HL-60 (cell line): ENCODE measurements around the gene COQ3.
A peak's percentile ranks its signal among the peaks of the same experiment; 100 is the strongest.

Source experiments
- DNase-seq, 2 experiments: peaks; one replicate each; pipeline ENCODE4 v3.0.0-alpha.2; 2010 to 2020; ENCODE audit warnings: low read depth in 1 of 2, low spot score in 1 of 2
- H3K27ac ChIP-seq: fragments of 250-450 bp; sonication (Bioruptor Pico); replicated peaks from 2 replicates; pipeline ENCODE4 v1.5.1; 2020; ENCODE audit warnings: mild to moderate bottlenecking, moderate library complexity
- H3K27me3 ChIP-seq: fragments of 250-450 bp; sonication (Bioruptor Pico); 2 replicates; pipeline ENCODE4 v1.5.1; 2021; ENCODE audit warnings: mild to moderate bottlenecking, moderate library complexity; ENCODE audit not compliant: insufficient read depth, poor library complexity, severe bottlenecking
- H3K4me3 ChIP-seq: replicated peaks from 2 replicates; pipeline ENCODE4 v1.5.1; 2011; ENCODE audit warnings: mild to moderate bottlenecking, control low read depth, low read length; ENCODE audit not compliant: insufficient read depth
- GABPA ChIP-seq: IDR thresholded peaks from 2 replicates; pipeline ENCODE4 v1.6.1; 2012; ENCODE audit warnings: low read depth
- POLR2AphosphoS5 ChIP-seq: IDR thresholded peaks from 2 replicates; pipeline ENCODE4 v1.6.1; 2012; ENCODE audit warnings: low read depth
- REST ChIP-seq: IDR thresholded peaks from 2 replicates; pipeline ENCODE4 v1.6.1; 2012; ENCODE audit warnings: low read depth; ENCODE audit not compliant: insufficient replicate concordance
- SPI1 ChIP-seq: IDR thresholded peaks from 2 replicates; pipeline ENCODE4 v1.6.1; 2012; ENCODE audit warnings: low read depth, mild to moderate bottlenecking, borderline replicate concordance
- TF ChIP-seq, protein P1 (sequence below): IDR thresholded peaks from one replicate; pipeline ENCODE4 v1.5.1; 2011; ENCODE audit warnings: low read length, control low read depth, inconsistent platforms; ENCODE audit not compliant: insufficient read depth

COQ3 gene

DNA sequence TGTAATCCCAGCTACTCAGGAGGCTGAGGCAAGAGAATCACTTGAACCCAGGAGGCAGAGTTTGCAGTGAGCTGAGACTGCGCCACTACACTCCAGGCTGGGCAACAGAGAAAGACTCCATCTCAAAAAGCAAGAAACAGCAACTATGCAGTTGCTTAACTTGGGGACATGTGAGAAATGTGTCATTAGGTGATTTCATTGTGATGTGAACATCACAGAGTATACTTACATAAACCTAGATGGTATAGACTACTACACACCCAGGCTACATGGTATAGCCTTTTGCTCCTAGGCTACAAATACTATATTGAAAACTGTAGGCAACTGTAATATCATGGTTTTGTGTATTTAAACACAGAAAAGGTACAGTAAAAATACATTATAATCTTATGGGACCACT lies 3.3 kb upstream of the COQ3 start:
- DNase-seq: no peak
- Histone ChIP-seq H3K4me3 (no peak overlapping the region), H3K27me3 (no peaks in the 10 kb centered on the region), H3K27ac (no peak overlapping the region)
- TF ChIP-seq GABPA (no peak), POLR2AphosphoS5 (no peak), SPI1 (no peak), REST (no peak)
- TF ChIP-seq, protein P1, sequence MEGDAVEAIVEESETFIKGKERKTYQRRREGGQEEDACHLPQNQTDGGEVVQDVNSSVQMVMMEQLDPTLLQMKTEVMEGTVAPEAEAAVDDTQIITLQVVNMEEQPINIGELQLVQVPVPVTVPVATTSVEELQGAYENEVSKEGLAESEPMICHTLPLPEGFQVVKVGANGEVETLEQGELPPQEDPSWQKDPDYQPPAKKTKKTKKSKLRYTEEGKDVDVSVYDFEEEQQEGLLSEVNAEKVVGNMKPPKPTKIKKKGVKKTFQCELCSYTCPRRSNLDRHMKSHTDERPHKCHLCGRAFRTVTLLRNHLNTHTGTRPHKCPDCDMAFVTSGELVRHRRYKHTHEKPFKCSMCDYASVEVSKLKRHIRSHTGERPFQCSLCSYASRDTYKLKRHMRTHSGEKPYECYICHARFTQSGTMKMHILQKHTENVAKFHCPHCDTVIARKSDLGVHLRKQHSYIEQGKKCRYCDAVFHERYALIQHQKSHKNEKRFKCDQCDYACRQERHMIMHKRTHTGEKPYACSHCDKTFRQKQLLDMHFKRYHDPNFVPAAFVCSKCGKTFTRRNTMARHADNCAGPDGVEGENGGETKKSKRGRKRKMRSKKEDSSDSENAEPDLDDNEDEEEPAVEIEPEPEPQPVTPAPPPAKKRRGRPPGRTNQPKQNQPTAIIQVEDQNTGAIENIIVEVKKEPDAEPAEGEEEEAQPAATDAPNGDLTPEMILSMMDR: no peak

GRCh38 chr6:99393366-99393697 lies 663 bp downstream of the COQ3 start:
- Histone ChIP-seq H3K27me3 (no peaks in the 10 kb centered on the region), H3K4me3 (peak overlapping the region; percentile 71), H3K27ac (peak overlapping the region; percentile 91)
- DNase-seq: no peak
- TF ChIP-seq, protein P1: no peak
- TF ChIP-seq REST (no peak), POLR2AphosphoS5 (no peak), GABPA (no peak), SPI1 (no peak)

- H3K27ac ChIP-seq: no peak overlapping the region
- no peak for TF ChIP-seq POLR2AphosphoS5
- TF ChIP-seq, protein P1: no peak
- no peak for TF ChIP-seq GABPA
- no peak for TF ChIP-seq SPI1
- no peak for TF ChIP-seq REST
- H3K4me3 ChIP-seq: no peak overlapping the region
- H3K27me3 ChIP-seq: no peaks in the 10 kb centered on the region
- DNase-seq: no peak
These were observed 3.1 kb downstream of the COQ3 start for GRCh38 chr6:99390896-99391295.
